Measurements from ENCODE around the gene PYDC1. TPM values are rescaled to one million over a fixed set of nuclear protein-coding genes. Genes with fewer than 3 reads are reported as not detected.

The PYDC1 gene
- total and polyA plus RNA-seq, 2 of the 13 experiments (the other 11 are each of a cell fraction or from before 2014, with no cell fraction given): not detected

GRCh38 chr16:31179747-31180459, 37.0 kb downstream of the PYDC1 start, which contains the start of gene FUS (continued):
- TF ChIP-seq HNF1A (IDR thresholded peaks at IDR 0.05; ENCODE audit: low read depth): 0 out of 2 replicates have a peak, but pooled peaks have one; percentile 36
- peak; percentile 70; the same call in 1 of the 2 replicates for TF ChIP-seq HNF1A (CRISPR knock-in tag; IDR thresholded peaks at IDR 0.05; ENCODE audit: borderline replicate concordance)
- peak; percentile 97 for TF ChIP-seq GTF2F1 (IDR thresholded peaks at IDR 0.05; ENCODE audit: low read length)
- TF ChIP-seq ZBTB2 (CRISPR knock-in tag; IDR thresholded peaks at IDR 0.05; ENCODE audit: low read depth): peak; percentile 84
- TF ChIP-seq HOXA5 (CRISPR knock-in tag; IDR thresholded peaks at IDR 0.05): peak; percentile 97
- TF ChIP-seq TFDP2 (CRISPR knock-in tag; IDR thresholded peaks at IDR 0.05): no peak
- peak; percentile 98 for TF ChIP-seq MED8 (CRISPR knock-in tag; IDR thresholded peaks at IDR 0.05; ENCODE audit: insufficient replicate concordance)
- no peak for TF ChIP-seq LCORL (IDR thresholded peaks at IDR 0.05)
- TF ChIP-seq LCORL (CRISPR knock-in tag; IDR thresholded peaks at IDR 0.05): no peak
- TF ChIP-seq ZNF784 (CRISPR knock-in tag; IDR thresholded peaks at IDR 0.05; ENCODE audit: borderline replicate concordance): peak; percentile 99
- TF ChIP-seq SETDB1 (CRISPR knock-in tag; IDR thresholded peaks at IDR 0.05; ENCODE audit: borderline replicate concordance): no peak
- TF ChIP-seq RNF219 (CRISPR knock-in tag; IDR thresholded peaks at IDR 0.05): peak; percentile 95; the same call in 1 of the 2 replicates
- peak; percentile 4 for TF ChIP-seq CTCF (CRISPR knock-in tag; IDR thresholded peaks at IDR 0.05)
- no peak for TF ChIP-seq MNT (IDR thresholded peaks at IDR 0.05)
- peak; percentile 90 for TF ChIP-seq ZNF879 (CRISPR knock-in tag; IDR thresholded peaks at IDR 0.05)

Data from HepG2 (cell line).